Measurements from ENCODE around the gene STXBP1. TPM values are rescaled to one million over a fixed set of nuclear protein-coding genes. Genes with fewer than 3 reads are reported as not detected.

The STXBP1 gene
- total and polyA plus RNA-seq, 2 of the 13 experiments (the other 11 are each of a cell fraction or from before 2014, with no cell fraction given) = 2.9 TPM

DNA sequence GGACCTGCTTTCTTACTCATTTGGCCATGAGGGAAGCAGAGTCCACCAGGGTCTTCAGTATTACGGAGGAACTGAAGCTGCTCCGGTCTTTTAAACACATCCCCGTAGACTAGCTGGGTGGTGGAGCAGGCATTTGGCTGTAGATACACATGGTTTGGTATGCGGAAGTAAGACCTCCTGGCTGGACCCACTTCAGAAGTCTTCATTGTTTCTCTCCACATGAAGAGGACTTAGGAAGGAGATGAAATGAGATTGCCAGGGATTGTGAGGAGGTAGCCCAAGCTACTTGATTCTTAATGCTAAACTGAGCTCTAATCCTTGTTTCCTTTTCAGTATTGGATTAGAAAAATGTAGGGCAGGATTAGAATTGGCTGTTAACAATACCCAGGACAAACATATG, 32.9 kb downstream of the STXBP1 start:
- H3K27ac ChIP-seq (ENCODE audit: extremely low read length, insufficient read depth, low read length) = no peak overlapping the region
- H3K4me1 ChIP-seq (ENCODE audit: insufficient read depth, low read length) = peaks cover 18% of the 10 kb centered on the region
- in situ Hi-C loops (cut with HindIII; ENCODE audit: extremely low pct_ligation_motif_present, low pct_unique_long_range_greater_than_20kb) = no loop called here
- no peaks in the 10 kb centered on the region for H3K27me3 ChIP-seq (ENCODE audit: control insufficient read depth in 1 of 2, insufficient read depth in 2 of 2, low read length in 2 of 2)
- H4K20me1 ChIP-seq (ENCODE audit: insufficient read depth, low read length) = no peaks in the 10 kb centered on the region
- ATAC-seq (no peak), FAIRE-seq (no peak), DNase-seq (ENCODE audit: low spot score) (no peak)
- no TSS peak for BruUV-seq (replicated peaks)
- ChIA-PET POLR2A (no interaction called here), CTCF (ENCODE audit: low intra/inter-chr PET ratio, low total read pairs) (no interaction called here)
- intact Hi-C loops (cut with micrococcal nuclease; ENCODE audit: unreplicated experiment) = no loop called here
- TF ChIP-seq SNAPC2 (CRISPR knock-in tag; IDR thresholded peaks at IDR 0.05) (no peak), MLLT10 (CRISPR knock-in tag; IDR thresholded peaks at IDR 0.05) (no peak)
- WGBS (ENCODE audit: low lambda C conversion rate) = 92% methylated on average over 4 of the region's 4 CpGs
- H3K9ac ChIP-seq (ENCODE audit: insufficient read depth, low read depth, low read length) = no peak overlapping the region
- H3K79me2 ChIP-seq (ENCODE audit: insufficient read depth, low read length) = no peaks in the 10 kb centered on the region
- no peak overlapping the region for H2AFZ ChIP-seq (ENCODE audit: low read length)
- H3K4me3 ChIP-seq (replicated peaks in 1 of 3; ENCODE audit: insufficient read depth in 1 of 3, low read depth in 2 of 3, low read length in 3 of 3) = no peak overlapping the region
- H3K36me3 ChIP-seq (replicated peaks in 1 of 2; ENCODE audit: control insufficient read depth in 1 of 2, insufficient read depth in 2 of 2, low read length in 2 of 2) = no peaks in the 10 kb centered on the region
- H3K9me3 ChIP-seq (ENCODE audit: low read length) = no peaks in the 10 kb centered on the region
- H3K4me2 ChIP-seq (ENCODE audit: low read depth, low read length) = no peak overlapping the region

DNA sequence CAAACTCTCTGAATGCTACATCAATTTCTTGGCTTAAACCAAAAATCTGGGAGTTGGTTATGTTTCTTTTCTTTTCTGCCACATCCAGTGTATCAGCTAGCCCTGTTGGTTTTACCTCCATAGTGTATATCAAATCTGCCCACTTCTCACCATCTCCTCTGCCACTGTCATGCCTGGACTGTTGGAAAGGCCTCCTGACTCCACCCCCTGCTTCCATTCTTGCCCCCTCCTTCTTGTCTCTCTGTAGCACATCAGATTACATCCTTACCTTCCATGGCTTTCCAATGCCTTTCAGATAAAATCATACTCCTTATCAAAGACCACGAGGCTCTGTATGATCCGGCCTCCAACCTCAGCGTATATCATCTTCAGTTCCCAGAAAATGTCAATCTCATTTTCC, 35.4 kb downstream of the STXBP1 start:
- Histone ChIP-seq H3K27me3 (ENCODE audit: control insufficient read depth in 1 of 2, insufficient read depth in 2 of 2, low read length in 2 of 2) (no peaks in the 10 kb centered on the region), H3K9ac (ENCODE audit: insufficient read depth, low read depth, low read length) (no peak overlapping the region), H3K27ac (ENCODE audit: extremely low read length, insufficient read depth, low read length) (no peak overlapping the region), H3K4me1 (ENCODE audit: insufficient read depth, low read length) (peaks cover under 1% of the 10 kb centered on the region; the same call in 1 of the 2 replicates), H3K4me3 (replicated peaks in 1 of 3; ENCODE audit: insufficient read depth in 1 of 3, low read depth in 2 of 3, low read length in 3 of 3) (no peak overlapping the region), H3K36me3 (replicated peaks in 1 of 2; ENCODE audit: control insufficient read depth in 1 of 2, insufficient read depth in 2 of 2, low read length in 2 of 2) (no peaks in the 10 kb centered on the region), H2AFZ (ENCODE audit: low read length) (no peak overlapping the region), H3K4me2 (ENCODE audit: low read depth, low read length) (no peak overlapping the region), H3K79me2 (ENCODE audit: insufficient read depth, low read length) (no peaks in the 10 kb centered on the region), H4K20me1 (ENCODE audit: insufficient read depth, low read length) (no peaks in the 10 kb centered on the region), H3K9me3 (ENCODE audit: low read length) (no peaks in the 10 kb centered on the region)
- no TSS peak for BruUV-seq (replicated peaks)
- no peak for DNase-seq (ENCODE audit: low spot score)
- TF ChIP-seq LCORL (IDR thresholded peaks at IDR 0.05) (no peak), LCORL (CRISPR knock-in tag; IDR thresholded peaks at IDR 0.05) (no peak), ZEB1 (IDR thresholded peaks at IDR 0.05; ENCODE audit: insufficient replicate concordance, low read depth) (no peak), ZNF263 (CRISPR knock-in tag; IDR thresholded peaks at IDR 0.05) (no peak), ZMYM3 (CRISPR knock-in tag; IDR thresholded peaks at IDR 0.05) (no peak), NRL (CRISPR knock-in tag; IDR thresholded peaks at IDR 0.05; ENCODE audit: borderline replicate concordance) (no peak), MED13 (CRISPR knock-in tag; IDR thresholded peaks at IDR 0.05) (no peak)
- ChIA-PET CTCF (ENCODE audit: low intra/inter-chr PET ratio, low total read pairs) (no interaction called here), POLR2A (no interaction called here)
- intact Hi-C loops (cut with micrococcal nuclease; ENCODE audit: unreplicated experiment) = no loop called here
- WGBS (ENCODE audit: low lambda C conversion rate) = 87% methylated on average over 3 of the region's 3 CpGs
- ATAC-seq = no peak
- in situ Hi-C loops (cut with HindIII; ENCODE audit: extremely low pct_ligation_motif_present, low pct_unique_long_range_greater_than_20kb) = no loop called here
- no peak for FAIRE-seq

Data from HepG2 (cell line).